GM12891 (cell line): ENCODE measurements around the gene THRA.

Experiments
- DNase-seq: peaks from one replicate; pipeline ENCODE4 v3.0.0; 2011; ENCODE audit warnings: low spot score; ENCODE audit not compliant: insufficient read length
- FAIRE-seq: peaks from 2 replicates; lab custom pipeline; 2011; peaks lifted over from hg19 to GRCh38; lab: Jason Lieb, UNC
- PAX5 ChIP-seq: IDR thresholded peaks from 2 replicates; pipeline ENCODE4 v1.6.1; 2011; ENCODE audit warnings: low read length, moderate library complexity, mild to moderate bottlenecking; ENCODE audit not compliant: insufficient read depth, severe bottlenecking
- POLR2A ChIP-seq: IDR thresholded peaks from 2 replicates; pipeline ENCODE4 v1.6.1; 2011; ENCODE audit warnings: low read depth, low read length, control low read depth
- POLR2AphosphoS5 ChIP-seq: IDR thresholded peaks from 2 replicates; pipeline ENCODE4 v1.6.1; 2011; ENCODE audit warnings: low read depth, low read length, control low read depth
- POU2F2 ChIP-seq: IDR thresholded peaks from 2 replicates; pipeline ENCODE4 v1.6.1; 2011; ENCODE audit warnings: low read depth, mild to moderate bottlenecking, control low read depth, low read length, moderate library complexity
- SPI1 ChIP-seq: IDR thresholded peaks from 2 replicates; pipeline ENCODE4 v1.6.1; 2011; ENCODE audit warnings: low read depth, low read length, control low read depth
- TAF1 ChIP-seq: IDR thresholded peaks from 2 replicates; pipeline ENCODE4 v1.6.1; 2011; ENCODE audit warnings: low read depth, low read length, control low read depth

THRA gene

GRCh38 chr17:40092581-40092980, 29.8 kb downstream of the THRA start:
- no peak for FAIRE-seq

GRCh38 chr17:40093005-40093579, 30.3 kb downstream of the THRA start:
- TF ChIP-seq TAF1 (no peak), POLR2A (no peak), POU2F2 (no peak), SPI1 (no peak), PAX5 (no peak), POLR2AphosphoS5 (no peak)
- FAIRE-seq, result no peak
- no peak for DNase-seq

More at GRCh38 chr17:40092581-40092980, 29.8 kb downstream of the THRA start:
- TF ChIP-seq POLR2A (no peak), PAX5 (no peak), POLR2AphosphoS5 (no peak), TAF1 (no peak), POU2F2 (no peak), SPI1 (no peak)
- no peak for DNase-seq

GRCh38 chr17:40093580-40094201, 30.9 kb downstream of the THRA start:
- FAIRE-seq (no peak), DNase-seq (no peak)
- TF ChIP-seq POLR2A, result no peak
- no peak for TF ChIP-seq POU2F2
- no peak for TF ChIP-seq SPI1
- TF ChIP-seq POLR2AphosphoS5, result no peak
- TF ChIP-seq TAF1, result no peak

GRCh38 chr17:40094874-40095273, 32.1 kb downstream of the THRA start:
- no peak for FAIRE-seq
- DNase-seq, result no peak
- TF ChIP-seq POLR2A (no peak), POU2F2 (no peak), PAX5 (no peak), TAF1 (no peak), SPI1 (no peak), POLR2AphosphoS5 (no peak)

DNA sequence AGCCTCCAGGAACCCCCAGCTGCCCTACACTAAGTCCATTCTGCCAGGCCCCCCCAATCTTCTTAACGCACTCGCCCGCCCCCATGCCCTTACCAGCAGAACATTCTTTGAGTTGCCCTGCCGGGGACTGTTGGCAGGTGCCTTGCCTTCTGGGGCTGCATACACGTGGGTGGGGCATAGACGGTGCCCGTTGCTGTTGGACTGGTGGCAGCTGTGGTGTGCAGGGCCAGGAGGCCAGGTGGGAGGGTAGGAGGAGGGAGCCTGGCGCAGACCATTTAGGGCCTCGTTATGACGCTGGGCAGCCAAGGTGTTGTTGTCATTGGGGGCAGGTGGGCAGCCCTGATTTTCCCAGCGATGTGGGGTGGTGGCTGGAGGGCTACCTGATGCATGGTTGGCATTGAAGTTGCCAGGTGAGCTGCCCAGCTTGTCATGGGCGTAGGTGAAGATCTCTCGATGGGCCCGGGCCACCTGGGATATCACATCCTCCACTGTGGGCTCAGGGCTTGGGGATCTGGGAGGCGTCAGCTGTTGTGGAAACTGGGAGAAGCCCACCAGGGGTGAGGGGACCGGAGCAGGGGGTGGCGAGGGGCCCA, 32.7 kb downstream of the THRA start:
- no peak for TF ChIP-seq POLR2AphosphoS5
- FAIRE-seq, result peak; percentile 55
- DNase-seq, result no peak

DNA sequence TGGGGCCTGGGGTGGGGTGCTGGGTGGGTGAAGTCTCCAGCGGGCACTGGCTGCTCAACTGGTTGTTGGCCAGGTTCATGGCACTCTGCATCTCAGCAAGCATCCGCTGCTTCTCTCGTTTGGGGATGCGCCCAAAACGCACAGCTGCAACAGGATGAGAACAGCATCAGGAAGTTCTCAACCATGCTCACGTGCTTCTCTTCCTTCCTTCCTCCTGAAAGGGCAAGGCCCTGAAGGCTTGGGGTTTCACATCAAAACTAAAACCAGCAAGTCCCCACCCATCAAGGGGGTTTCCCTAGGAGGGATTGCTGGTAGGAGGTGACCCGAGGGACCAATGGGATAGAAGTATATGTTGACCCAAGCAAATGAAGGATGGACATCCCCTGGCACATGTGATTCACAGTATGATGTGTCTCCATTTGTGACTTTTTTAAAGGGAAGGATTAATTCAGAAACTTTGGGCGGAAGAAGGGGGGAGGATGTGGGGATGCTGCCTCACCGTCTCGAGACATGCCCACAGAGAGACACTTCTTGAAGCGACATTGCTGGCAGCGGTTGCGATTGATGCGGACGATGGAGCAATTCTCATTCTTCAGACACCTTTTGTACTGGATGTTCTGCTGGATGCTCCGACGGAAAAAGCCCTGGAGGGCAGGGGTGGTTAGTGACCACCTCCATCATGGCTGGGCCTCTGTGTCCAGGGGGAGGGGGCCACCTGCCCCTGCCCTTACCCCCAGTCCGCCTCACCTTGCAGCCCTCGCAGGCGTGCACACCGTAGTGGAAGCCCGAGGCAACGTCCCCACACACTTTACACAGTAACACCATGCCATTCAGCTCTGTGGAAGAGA, 33.4 kb downstream of the THRA start:
- no peak for TF ChIP-seq TAF1
- no peak for TF ChIP-seq SPI1
- TF ChIP-seq PAX5, result no peak
- TF ChIP-seq POU2F2, result peak; percentile 64
- TF ChIP-seq POLR2AphosphoS5, result no peak; the same call in 1 of the 2 replicates
- TF ChIP-seq POLR2A, result peak; percentile 44; the same call in 1 of the 2 replicates
- peak; percentile 94 for FAIRE-seq
- peak; percentile 97 for DNase-seq

GRCh38 chr17:40097087-40097486, 34.3 kb downstream of the THRA start:
- no peak for FAIRE-seq
- no peak for DNase-seq
- TF ChIP-seq SPI1 (no peak), PAX5 (no peak), POU2F2 (no peak), POLR2AphosphoS5 (no peak), POLR2A (no peak), TAF1 (no peak)

DNA sequence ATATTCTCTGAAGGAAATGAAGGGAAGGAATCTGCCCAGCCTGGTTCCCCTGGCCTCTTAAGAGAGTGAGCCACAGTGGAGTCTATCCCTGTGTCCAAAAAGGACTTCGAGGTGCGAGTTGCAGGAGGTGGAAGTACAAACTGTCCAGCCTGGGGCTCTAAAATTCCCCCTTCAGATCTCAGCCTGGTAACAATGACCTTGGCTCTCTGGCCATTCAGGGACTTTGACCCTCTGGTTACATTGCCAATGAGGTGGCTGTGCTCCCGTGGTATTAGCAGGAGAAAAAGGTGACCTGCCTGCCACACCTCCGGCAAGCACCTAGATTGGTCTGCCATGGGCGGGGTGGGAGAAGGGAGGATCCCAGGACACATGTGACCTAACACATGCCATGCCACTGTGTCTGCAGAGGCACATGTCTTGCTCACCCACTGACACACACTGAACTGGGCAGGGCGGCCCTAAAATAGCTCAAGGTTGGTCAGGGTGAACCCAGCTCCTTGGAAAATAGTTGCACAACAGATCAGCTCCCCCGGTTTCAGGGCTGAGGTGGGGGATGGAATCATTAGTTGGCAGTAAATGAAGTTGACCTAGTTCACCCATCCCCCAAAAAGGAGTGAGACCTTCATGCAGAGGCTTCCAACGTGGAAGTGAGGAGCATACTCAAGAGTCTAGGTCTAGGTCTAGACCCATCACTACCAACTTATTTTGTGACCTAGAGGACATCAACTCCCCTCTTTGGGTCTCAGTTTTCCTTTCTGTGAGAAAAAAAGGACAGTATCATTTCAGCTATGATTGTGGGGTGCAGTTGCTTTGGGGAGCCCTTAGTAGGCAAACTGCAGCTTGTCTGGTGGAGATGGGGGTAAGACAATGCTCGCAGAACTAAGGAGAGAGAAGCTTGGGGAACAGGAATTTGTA, 35.4 kb downstream of the THRA start:
- no peak for DNase-seq
- TF ChIP-seq POU2F2 (no peak), POLR2AphosphoS5 (no peak), TAF1 (no peak)
- peak; percentile 51 for FAIRE-seq
